Measurements from ENCODE around the gene HHATL.

HHATL gene

GRCh38 chr3:42707620-42708355 is 5.2 kb upstream of the HHATL start:
- H3K27me3 ChIP-seq (ENCODE audit: insufficient read depth, low read length) = no peaks in the 10 kb centered on the region
- TF ChIP-seq EZH2 (IDR thresholded peaks at IDR 0.05; ENCODE audit: borderline replicate concordance, low read length) (no peak), CTCF (IDR thresholded peaks at IDR 0.05; ENCODE audit: low read length) (no peak)

GRCh38 chr3:42706721-42707619 is 4.4 kb upstream of the HHATL start:
- Histone ChIP-seq H3K4me2 (ENCODE audit: low read length) (no peak overlapping the region), H3K9me3 (ENCODE audit: low read length) (no peaks in the 10 kb centered on the region), H3K27ac (ENCODE audit: low read depth, low read length, poor library complexity, severe bottlenecking) (no peak overlapping the region), H3F3A (ENCODE audit: insufficient read depth, low read length) (no peaks in the 10 kb centered on the region), H3K36me3 (ENCODE audit: insufficient read depth, low read length) (no peaks in the 10 kb centered on the region), H3K4me1 (ENCODE audit: insufficient read depth, low read length, severe bottlenecking) (no peaks in the 10 kb centered on the region), H3K4me3 (ENCODE audit: low read depth, low read length, poor library complexity, severe bottlenecking) (no peak overlapping the region), H4K20me1 (ENCODE audit: insufficient read depth, low read length) (no peaks in the 10 kb centered on the region), H3K79me2 (ENCODE audit: insufficient read depth, low read length) (no peaks in the 10 kb centered on the region), H3K9me2 (ENCODE audit: low read depth, low read length) (no peaks in the 10 kb centered on the region), H3K27me3 (ENCODE audit: insufficient read depth, low read length) (no peaks in the 10 kb centered on the region), H2AFZ (ENCODE audit: low read length) (no peak overlapping the region), H3K9ac (ENCODE audit: low read length) (no peak overlapping the region)
- TF ChIP-seq EZH2 (IDR thresholded peaks at IDR 0.05; ENCODE audit: borderline replicate concordance, low read length) = no peak
- TF ChIP-seq CTCF (IDR thresholded peaks at IDR 0.05; ENCODE audit: low read length) = no peak

More at GRCh38 chr3:42707620-42708355, 5.2 kb upstream of the HHATL start:
- H3K4me1 ChIP-seq (ENCODE audit: insufficient read depth, low read length, severe bottlenecking) = no peaks in the 10 kb centered on the region
- H2AFZ ChIP-seq (ENCODE audit: low read length) = no peak overlapping the region
- no peak overlapping the region for H3K9ac ChIP-seq (ENCODE audit: low read length)
- no peaks in the 10 kb centered on the region for H3K9me3 ChIP-seq (ENCODE audit: low read length)
- no peaks in the 10 kb centered on the region for H3F3A ChIP-seq (ENCODE audit: insufficient read depth, low read length)
- H3K79me2 ChIP-seq (ENCODE audit: insufficient read depth, low read length) = no peaks in the 10 kb centered on the region
- no peaks in the 10 kb centered on the region for H4K20me1 ChIP-seq (ENCODE audit: insufficient read depth, low read length)
- no peak overlapping the region for H3K27ac ChIP-seq (ENCODE audit: low read depth, low read length, poor library complexity, severe bottlenecking)
- no peak overlapping the region for H3K4me2 ChIP-seq (ENCODE audit: low read length)
- H3K36me3 ChIP-seq (ENCODE audit: insufficient read depth, low read length) = no peaks in the 10 kb centered on the region
- no peak overlapping the region for H3K4me3 ChIP-seq (ENCODE audit: low read depth, low read length, poor library complexity, severe bottlenecking)
- H3K9me2 ChIP-seq (ENCODE audit: low read depth, low read length) = no peaks in the 10 kb centered on the region

DNA sequence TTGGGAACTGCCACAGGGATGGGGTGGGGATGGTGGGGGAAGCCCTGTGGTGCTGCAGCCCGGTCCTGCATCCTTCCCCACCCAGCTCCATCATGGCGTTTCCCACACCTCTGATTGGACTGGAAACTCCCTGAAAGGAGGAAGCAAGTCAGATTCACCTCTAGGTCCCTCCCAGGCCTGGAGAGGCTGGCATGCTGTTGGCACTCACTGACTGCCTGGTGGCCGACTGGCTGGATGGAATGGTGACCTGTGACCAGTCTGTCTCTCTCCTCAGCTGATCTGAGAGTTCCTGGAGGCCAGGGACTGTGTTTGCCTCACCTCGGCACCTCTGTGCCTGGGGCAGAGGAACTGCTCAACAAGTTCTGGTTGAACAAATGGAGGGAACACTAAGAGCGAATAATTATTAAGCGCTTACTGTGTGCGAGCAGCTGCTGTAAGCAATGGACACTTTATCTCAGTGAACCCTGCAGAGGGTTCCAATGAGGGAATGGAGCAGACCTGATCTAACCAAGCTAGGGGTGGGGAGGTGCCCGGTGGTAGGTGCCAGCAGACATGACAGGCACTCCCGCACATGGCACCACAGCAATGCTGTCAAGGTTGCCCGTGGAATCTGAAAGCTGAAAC is 3.5 kb upstream of the HHATL start:
- H3K27me3 ChIP-seq (ENCODE audit: insufficient read depth, low read length) = no peaks in the 10 kb centered on the region
- no peak overlapping the region for H3K4me3 ChIP-seq (ENCODE audit: low read depth, low read length, poor library complexity, severe bottlenecking)
- no peak overlapping the region for H3K27ac ChIP-seq (ENCODE audit: low read depth, low read length, poor library complexity, severe bottlenecking)
- TF ChIP-seq EZH2 (IDR thresholded peaks at IDR 0.05; ENCODE audit: borderline replicate concordance, low read length) = no peak
- no peak for TF ChIP-seq CTCF (IDR thresholded peaks at IDR 0.05; ENCODE audit: low read length)
- no peak overlapping the region for H3K9ac ChIP-seq (ENCODE audit: low read length)
- H3K9me2 ChIP-seq (ENCODE audit: low read depth, low read length) = no peaks in the 10 kb centered on the region
- H3K36me3 ChIP-seq (ENCODE audit: insufficient read depth, low read length) = no peaks in the 10 kb centered on the region
- H3K4me2 ChIP-seq (ENCODE audit: low read length) = no peak overlapping the region
- no peaks in the 10 kb centered on the region for H3F3A ChIP-seq (ENCODE audit: insufficient read depth, low read length)
- H4K20me1 ChIP-seq (ENCODE audit: insufficient read depth, low read length) = no peaks in the 10 kb centered on the region
- H3K9me3 ChIP-seq (ENCODE audit: low read length) = no peaks in the 10 kb centered on the region
- no peaks in the 10 kb centered on the region for H3K4me1 ChIP-seq (ENCODE audit: insufficient read depth, low read length, severe bottlenecking)
- no peak overlapping the region for H2AFZ ChIP-seq (ENCODE audit: low read length)
- no peaks in the 10 kb centered on the region for H3K79me2 ChIP-seq (ENCODE audit: insufficient read depth, low read length)
